Stimulated activated CD8-positive, alpha-beta memory T cell treated with anti-CD3 and anti-CD28 coated beads, Interleukin-4, amount 100 ng/mL, for 4 hours (primary cell): ENCODE results near the gene SHANK1.
A peak's percentile ranks its signal among the peaks of the same experiment; 100 is the strongest.

ENCODE experiments used
- DNase-seq, 2 donors: peaks; one replicate each; pipeline ENCODE4 v3.0.0-alpha.2; 2020; ENCODE audit warnings: low read depth in 2 of 2, low spot score in 1 of 2

Gene SHANK1

DNA sequence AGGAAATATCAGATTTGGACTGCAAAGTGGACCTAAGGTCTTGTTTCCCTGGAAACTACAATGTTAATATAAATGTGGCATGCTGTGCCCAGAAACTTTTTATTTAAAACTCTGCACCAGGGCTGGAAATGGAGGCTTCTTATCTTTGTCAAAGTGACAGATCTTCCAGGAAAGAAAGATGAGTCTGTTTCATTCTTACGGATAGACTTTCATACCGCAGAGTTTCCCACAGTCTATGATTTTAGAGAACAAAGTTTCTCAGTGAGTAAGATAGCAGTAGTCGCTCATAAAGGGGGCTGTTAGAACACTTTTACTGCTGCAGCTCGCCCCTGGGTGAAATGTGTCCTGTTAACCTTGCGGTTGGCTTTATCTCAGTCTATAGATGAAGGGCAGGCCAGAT is 10.3 kb upstream of the SHANK1 start:
- DNase-seq, result no peak

DNA sequence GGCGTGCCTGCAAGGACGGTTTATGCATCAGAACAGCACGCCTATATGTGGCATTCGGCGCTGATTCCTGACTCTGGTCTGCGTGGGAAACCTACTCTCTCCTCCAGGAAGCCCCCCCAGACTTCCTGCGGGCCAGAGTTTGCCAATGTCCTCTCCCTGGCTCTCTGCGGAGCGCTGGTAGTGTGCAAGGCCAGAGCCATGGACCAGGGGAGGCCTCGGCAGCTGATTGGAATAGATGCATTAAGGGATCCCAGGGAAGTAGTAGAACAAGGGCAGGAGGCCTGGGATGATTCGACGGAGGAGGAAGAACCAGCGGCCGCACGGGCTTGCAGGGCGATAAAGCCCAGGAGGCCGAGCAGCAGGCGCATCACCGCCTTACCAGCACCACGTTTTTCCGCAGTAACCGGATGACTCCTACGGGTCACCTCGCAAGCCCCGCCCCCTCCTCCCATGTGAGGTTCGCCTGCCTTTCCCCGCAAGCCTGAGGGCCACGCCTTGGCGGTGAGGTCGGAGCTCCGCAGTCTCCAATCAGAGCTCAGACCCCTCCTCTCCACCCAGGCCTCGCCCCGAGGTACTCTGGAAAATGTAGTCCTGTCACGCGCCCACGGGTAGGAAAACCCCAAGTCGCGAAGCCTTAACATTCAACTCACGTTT is 8.6 kb upstream of the SHANK1 start:
- DNase-seq, result peak; percentile 50 to 83

DNA sequence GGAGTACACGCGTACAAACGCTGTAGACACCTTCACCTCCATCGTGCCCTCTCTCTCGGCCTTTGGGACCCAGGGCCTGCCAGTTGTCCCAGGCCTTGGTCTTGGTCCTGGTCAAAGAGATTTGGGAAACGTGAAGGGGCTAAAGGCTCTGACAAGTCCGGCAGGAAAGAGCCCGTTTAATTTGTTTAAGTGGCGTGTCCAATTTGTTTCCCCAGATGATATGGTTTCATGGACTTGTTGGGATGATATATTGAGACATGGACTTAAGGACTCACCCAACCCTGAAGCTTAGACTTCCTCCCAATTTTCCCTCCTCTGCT is 6.3 kb upstream of the SHANK1 start:
- no peak for DNase-seq

DNA sequence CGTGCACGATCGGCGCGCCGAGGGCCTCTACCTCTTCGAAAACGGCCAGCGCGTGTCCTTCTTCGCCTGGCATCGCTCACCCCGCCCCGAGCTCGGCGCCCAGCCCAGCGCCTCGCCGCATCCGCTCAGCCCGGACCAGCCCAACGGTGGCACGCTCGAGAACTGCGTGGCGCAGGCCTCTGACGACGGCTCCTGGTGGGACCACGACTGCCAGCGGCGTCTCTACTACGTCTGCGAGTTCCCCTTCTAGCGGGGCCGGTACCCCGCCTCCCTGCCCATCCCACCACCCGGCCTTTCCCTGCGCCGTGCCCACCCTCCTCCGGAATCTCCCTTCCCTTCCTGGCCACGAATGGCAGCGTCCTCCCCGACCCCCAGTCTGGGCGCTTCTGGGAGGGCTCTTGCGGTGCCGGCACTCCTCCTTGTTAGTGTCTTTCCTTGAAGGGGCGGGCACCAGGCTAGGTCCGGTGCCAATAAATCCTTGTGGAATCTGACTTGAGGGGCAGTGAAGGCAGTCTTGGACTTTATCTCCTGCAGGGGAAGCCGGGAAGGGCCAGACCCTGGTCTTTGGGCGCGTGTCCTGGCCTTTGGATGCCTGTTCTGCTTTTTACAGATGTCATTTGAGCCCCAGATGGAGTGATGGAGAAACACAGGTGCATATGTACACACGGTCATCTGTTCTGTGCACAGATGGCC is 5.8 kb upstream of the SHANK1 start:
- no peak for DNase-seq

DNA sequence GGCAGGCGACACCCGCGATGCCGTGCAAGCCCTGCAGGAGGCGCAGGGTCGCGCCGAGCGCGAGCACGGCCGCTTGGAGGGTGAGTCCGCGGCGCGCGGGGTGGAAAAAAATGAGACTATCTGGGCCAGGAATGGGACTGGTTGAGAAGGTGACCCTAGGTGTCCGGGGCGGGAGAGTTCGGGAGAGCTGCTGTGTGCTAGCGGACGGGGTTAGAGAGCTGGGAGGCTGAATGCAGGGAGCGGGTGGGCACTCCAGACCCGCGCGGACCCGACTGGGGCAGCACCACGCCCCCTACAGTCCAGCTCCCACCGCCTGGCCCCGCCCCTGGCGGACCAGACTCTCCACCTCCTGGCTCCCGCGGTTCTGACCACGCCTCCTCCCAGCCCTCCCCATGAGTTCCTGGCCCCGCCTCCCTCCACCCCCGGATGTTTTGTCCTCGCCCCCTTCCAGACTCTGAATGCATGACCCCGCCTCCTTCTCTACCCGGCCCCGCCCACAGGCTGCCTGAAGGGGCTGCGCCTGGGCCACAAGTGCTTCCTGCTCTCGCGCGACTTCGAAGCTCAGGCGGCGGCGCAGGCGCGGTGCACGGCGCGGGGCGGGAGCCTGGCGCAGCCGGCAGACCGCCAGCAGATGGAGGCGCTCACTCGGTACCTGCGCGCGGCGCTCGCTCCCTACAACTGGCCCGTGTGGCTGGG is 5.1 kb upstream of the SHANK1 start:
- DNase-seq, result peak; percentile 86 to 94

DNA sequence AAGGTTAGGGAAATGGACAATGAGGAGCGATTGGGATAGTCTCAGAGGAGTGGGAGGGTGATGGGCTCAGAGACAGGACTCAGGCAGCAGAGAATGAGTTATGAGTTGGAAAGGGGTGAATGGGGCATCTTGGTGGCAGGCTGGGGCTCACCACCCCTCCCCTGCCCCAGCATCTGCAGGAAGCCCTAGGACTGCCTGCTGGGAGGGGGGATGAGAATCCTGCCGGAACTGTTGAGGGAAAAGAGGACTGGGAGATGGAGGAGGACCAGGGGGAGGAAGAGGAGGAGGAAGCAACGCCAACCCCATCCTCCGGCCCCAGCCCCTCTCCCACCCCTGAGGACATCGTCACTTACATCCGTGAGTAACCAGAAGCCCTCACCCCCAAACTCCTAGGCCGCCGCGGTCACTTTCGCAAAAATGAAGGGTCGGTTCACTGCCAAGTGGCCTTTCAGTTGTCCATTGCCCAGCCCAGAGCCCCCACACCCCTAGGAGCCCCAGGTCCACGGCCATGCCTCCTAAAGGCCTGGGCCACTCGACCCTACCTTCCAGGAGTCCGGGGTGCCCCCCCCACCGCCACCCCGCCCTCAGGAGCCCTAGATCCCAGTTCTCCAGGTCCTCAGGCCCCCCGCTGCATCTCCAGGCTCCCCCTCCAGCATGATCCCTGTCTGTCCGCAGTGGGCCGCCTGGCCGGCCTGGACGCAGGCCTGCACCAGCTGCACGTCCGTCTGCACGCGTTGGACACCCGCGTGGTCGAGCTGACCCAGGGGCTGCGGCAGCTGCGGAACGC is 4.3 kb upstream of the SHANK1 start:
- no peak for DNase-seq

DNA sequence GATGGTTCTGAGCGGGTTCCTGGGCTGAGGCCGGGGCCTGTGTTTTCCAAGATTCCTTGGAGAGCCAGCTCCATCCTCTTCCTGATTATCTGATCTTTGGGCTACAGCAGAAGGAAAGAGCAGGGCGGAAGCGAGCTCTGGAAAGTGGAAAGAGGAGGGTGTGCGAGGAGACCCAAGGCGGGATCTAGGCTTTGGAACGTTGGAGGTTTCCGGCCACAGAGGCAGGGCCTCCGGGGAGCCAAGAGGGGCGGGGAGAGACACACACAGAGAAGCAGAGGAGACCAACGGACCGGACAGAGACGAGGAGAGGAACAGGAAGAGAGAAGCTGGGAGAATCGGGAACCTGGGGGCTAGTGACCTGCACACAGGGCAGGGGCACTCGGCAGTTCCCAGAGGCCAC is 3.5 kb upstream of the SHANK1 start, which contains the start of gene CLEC11A:
Gene CLEC11A (plus strand): TSS at position 296 of the 400 bp plus-strand sequence. CDS start 162 bp downstream, outside the sequence.
- DNase-seq, result no peak

DNA sequence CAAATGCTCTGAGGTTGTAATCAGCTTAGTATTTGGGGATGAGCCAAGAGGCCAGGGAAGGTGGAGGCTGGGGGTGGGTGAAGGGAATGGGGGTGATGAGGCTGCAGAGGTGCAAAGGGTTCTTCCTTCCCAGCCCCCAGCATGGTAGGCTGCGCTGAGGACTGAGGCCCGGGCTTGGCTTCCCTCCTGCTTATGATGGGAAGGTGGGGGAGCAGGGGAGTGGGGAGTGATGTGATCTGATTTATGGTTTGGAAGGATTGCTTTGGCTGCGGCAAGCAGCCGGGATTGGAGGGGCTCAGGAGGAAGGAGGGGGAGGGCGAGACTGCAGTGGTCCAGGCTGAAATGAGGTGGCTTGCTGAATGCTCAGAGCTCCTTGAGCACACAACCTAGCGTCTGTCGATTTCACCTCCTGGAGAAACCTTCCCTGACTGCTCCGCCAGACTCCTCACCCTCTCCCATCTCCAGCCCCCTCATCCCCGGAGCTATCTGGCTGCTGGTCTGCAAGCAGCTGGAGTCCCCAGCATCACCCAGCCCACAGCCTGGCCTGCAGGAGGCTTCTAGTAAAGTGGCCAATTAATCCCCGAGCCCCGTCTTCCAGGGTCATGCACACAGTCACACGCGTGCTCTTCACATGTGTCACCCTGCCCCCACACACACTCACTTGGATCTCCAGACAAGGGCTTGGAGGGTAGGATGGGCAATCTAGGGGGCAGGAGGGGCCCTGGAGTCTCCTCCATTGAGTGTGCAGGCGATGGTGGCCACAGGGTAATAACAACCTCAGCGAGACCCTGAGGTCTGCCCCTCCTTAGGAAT is 2.8 kb upstream of the SHANK1 start:
- DNase-seq, result no peak

DNA sequence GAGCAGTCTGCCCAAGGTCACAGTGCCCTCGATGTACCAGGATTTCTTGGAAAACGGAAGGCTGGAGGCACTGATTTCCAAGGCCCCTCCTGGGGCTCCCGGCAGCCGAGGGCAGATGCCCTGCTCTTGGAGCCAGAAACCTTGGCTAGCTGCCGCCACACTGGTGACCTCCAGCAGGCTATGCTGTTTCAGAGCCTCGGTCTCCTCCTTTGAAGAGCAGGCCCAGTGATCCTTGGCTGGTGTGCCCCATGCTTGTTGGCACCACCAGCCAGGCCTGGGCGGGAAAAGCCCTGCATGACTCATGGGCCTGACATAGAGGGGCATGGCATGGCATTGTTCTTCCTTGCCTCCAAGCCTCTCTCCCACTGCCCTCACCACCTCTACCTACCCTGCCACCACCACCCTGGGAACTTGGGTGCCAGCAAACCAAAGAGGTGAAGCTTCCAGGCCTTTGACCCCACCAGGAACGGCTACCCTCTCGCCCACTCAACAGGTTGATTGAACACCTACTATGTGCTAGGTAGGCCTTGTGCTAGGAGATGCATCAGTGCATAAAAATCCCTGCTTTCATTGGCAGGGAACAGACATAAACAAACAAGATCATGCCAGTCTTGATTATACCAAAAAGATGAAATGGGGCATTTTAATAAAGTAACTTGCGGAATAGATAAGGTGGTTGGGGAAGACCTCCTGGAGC is 2.0 kb upstream of the SHANK1 start:
- DNase-seq, result no peak

DNA sequence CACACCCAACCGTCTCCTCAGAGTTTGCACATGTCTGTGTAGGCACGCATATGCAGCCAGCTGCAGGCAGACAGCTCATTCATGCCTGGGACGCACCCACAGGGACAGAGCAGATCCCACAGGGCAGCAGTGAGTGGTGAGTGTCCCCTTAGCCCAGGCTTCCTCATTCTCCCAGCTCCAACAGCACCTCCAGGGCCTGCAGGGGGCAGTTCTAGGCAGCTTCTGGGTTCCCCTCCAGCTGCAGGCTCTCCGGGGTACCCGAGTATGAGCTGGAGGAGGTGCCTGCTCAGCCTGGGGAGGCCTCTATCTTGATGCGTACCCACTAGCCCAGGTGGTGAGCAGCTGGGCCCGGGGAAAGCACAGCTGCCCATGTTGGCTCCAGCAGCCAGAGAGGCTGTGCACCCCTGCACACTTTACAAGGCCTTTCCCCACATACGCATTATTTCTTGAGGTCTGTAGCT is 1.3 kb upstream of the SHANK1 start:
- DNase-seq, result no peak

DNA sequence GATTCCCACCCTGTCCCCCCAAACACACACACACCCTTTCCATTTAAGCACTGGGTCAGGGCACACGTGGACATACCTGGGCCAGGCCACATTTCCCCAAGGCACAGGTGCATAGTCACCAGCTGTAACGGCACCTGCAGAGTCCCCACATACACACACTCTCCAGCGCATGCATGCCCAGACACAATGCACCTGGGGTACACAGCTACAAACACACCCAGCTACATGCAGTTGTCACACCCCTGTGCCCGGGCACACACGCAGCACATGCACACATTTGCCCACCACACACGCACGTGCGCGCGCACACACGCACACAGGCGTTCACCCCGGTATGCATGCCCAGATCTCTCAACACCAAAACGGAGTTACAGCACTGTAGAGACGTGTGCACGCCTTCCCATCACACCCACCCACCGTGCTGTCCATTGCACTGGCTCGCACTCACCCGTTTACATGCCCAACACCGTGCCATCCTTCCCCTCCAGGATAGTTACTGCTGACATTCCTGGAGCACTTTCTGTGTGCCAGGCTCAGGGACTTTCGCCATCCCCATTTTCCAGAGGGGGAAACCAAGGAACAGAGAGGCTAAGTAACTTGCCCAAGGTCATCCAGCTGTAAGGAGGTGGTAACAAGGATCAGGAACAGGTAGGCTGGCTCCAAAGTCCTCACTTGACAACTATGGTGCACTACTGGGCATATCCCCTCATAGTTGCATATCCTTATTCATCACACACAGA is 749 bp upstream of the SHANK1 start:
- DNase-seq, result no peak

DNA sequence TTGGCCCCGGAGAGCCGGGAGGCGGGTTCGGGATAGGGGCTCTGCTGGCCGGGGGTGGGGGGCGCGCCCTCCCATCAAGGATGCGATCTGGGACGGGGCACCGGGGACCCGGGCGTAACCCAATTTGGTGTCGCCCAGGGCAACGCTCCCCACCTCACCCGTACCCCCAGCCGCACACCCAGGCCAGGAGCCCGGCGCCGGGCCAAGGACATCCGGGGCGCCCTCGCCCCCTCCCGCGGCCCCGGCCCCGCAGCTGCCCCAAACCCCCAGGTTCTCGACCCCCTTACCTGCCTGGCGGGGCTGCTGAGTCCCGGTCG is 525 bp downstream of the SHANK1 start:
- no peak for DNase-seq

DNA sequence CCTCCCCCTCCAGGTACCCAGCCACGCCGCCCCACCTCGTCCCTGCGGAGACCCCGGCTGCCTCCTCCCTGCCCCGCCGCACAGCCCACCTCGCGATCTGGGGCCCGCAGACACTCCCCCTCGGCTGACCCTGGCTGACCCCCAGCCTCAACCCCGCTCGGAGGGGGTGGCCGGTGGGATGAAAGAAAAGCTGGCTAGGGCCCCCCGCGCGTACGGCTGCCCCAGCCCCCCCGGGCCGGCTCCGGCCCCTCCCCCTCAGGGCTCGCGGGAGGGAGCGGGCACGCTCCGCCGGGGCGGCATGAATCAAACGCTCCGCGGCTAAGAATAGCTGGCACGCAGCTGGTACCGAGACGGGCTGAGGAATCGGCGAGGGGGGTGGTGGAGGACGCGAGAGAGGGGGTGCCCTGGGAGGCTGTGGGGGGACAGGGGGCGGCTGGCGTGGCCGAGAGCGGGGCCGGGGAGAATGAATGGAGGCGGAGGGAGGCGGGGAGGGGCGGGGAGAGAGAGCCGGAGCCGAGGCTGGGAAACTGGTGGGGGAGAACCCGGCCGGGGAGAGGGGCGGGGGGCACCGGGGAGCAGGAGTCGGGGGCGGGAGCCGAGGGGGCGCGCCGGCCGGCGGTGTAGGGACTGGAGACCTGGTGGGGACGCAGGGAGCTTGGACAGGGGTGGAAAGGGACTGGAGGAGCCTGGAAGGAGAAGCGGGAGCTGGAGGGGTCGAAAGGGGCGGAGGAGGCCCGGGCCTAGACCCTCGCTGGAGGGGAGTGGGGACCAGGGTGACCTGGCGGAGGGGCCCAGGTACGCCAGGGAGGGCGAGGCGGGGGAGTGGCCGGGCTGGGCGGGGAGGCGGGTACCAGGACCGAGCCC is 1.1 kb downstream of the SHANK1 start:
- DNase-seq, result peak in 1 of 2 donors; percentile 28

DNA sequence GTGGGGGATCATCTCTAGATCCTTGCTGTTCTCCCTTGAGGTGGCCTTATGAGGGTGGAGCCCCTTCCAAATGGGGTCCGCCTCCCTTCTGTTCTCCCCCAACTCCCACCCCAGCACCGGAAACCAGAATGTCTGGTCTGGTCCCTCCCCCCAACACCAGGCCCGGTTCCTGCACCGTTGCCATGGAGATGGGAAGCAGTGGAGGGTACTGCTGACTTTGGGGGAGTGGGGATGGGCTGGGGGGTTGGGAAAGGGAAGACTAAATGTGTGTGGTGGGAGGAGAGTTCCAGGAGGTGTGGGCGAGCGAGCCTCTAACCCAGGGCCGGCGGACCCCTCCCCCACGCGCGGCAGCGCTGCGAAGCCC is 1.7 kb downstream of the SHANK1 start:
- DNase-seq, result no peak

DNA sequence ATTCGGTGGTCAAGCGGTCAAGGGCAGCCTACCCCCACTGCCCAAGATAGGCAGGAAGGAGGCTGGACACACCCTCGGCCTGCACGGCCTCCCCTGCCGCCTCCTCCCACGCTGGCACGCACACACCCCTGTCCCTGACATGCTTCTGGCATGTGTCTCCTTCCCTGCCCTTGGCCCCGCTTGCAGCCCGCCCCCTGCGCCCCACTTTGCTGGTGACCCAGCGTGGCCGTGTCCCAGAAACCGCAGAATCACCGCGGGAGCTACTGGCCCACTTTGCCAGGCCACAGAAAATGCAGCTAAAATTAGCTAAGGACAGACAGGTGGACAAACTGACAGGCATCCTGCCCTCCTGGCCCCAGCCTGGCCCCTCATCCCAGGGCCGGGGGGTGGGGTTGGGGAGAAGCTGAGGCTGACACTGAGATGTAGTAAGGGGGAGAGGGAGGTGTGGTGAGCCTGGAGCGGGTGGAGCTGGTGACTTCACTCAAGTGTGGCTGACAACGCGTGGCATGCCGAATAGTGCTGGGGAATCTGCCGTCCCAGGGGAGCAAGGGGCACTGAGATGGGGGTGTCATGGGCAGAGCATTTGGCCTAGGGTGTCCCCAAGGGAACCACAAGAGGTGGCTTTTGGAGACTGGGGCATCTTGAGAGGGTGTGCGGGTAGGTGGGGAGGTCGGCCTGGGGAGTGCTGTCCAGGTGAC is 2.4 kb downstream of the SHANK1 start:
- DNase-seq, result no peak

DNA sequence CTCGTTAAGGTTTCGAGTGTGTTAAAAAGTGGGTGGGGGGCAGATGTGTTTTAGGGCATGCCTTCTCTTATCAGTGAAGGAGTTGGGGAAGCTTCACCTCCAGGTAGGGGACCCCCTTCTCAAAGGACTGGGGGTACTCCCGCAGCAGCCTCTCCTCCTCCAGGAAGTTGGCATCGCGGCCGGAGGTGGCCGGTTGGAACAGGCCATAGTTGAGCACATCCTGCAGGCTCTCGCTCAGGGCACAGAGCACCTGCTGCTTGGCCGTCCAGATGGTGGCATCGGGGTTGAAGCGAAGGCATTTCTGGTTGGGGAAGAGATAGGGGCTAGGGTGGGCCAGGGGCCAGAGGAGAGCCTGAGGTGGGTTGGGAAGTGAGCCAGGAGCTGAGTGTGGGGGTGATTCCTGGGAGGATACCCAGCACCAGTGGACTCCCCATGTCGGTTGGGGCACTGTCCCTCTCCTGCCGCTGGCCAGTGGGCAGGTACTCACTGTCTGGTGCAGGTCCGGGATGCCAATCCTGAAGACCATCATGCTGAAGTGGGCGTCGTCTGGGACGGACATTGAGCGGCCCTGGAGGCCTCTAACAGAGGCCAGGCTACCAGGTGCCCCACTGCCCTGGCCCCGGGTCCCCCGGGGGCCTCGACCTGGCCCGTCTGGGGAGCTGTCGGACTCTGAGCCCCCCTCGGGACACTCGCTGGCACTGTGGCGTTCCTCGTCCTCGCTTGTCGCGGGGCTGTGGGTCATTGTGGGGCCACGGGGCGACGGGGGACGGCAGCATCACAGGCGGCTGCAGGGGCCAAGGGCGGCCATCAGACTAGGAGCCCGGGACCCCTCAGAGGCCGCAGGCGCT is 3.2 kb downstream of the SHANK1 start:
- DNase-seq, result no peak

DNA sequence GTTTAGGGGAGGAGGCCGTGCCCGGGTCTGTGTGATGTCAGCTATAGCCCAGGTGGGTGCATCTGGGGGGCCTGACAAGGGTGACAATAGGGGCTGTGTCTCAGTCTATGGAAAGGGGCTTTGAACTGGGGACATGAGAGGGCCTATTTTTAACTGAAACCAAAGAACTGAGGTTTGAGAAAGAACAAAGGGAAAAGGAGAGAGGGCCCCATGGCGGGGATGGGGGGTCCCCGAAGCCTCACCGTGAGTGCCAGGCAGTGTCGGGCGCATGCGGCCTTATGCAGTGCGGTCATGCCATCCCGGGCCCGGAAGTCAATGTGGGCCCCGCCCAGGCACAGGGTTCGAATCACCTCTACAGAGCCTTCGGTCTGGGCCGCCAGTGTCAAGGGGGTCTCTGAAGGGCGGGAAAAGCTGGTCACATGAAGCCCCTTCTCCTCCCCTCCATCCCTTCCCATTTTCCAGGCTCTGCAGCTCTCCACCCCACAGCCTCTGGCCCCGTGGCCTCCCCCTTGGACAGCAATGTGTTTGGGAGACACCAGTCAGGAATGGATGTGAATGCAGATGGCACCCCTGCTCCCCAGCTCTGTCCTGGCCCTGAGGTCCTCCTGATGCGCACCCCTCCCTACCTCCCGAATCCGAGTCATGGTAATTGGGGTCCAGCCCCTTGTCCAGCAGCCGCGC is 5.9 kb downstream of the SHANK1 start:
- DNase-seq, result no peak
